ENCODE data around the gene ASTE1.

DNA sequence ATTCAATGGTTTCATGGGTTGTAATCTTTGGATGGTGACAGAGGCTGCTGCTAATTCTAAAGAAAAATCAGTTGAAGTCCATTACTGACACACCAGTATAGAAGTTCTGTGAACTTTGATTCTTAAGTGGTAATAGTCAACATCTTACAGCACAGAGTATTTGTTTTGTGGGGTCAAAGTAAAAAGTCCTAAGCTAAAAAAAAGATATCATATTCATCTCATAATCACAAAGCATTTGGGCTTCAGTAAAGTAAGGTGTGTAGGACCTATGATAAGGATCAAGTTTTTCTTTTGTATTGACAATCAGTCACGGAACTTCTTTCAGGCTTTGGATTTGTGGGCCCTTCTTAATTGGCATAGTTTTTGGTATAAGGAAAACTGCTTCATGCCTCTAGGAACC, 1.1 kb downstream of the ASTE1 start:
- TF ChIP-seq GATA3 (IDR thresholded peaks at IDR 0.05; ENCODE audit: low read depth, low read length) (no peak), GATA2 (IDR thresholded peaks at IDR 0.05; ENCODE audit: low read depth, low read length) (no peak)

Measured in SH-SY5Y (cell line).